HPDE6-E6E7 (cell line): ENCODE measurements around the gene DOHH.
"Not testable (repeated sequence)": the region's sequence is repeated elsewhere in the genome, so short reads cannot be mapped to it uniquely, and the experiment has no call there.

Experiments used
- DNase-seq: peaks from one replicate; pipeline ENCODE4 v3.0.0; 2011; ENCODE audit warnings: missing footprints; ENCODE audit errors: extremely low spot score

Gene DOHH

DNA sequence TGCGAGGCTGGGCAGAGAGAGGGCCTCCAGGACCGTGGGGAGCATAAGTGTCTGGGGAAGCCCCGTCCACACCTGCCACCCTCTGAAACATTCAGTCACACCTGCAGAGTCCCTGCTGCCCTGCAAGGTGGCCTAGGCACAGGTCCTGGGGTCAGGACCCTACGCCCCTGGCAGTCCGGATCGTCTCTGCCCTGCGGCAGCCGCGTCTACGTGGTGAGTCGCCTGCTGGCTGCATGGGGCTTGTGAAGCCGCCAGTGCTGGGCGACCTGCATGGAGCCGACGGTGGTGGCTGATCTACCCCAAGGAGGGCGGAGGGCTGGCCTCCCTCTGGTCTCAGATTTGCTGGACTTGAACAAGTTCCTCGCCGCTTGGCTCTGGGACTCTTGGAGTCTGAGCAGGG is 18.7 kb upstream of the DOHH start:
- DNase-seq = no peak

DNA sequence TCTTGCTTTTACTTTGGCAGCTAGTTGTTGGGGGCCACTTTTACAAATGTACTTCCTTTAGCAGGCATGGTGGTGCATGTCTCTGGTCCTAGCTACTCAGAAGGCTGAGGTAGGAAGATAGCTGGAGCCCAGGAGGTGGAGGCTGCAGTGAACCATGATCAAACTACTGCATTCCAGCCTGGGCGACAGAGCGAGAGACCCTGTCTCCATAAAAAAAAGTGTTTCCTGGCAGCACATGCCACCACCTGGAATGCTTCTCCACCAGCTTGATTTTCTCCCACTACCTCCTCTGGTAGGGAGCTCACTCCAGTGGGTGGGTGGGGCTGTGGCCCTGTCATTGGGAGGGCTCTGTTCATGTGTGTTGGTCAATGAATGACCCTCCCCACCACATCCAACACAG is 18.2 kb upstream of the DOHH start:
- DNase-seq = no peak

DNA sequence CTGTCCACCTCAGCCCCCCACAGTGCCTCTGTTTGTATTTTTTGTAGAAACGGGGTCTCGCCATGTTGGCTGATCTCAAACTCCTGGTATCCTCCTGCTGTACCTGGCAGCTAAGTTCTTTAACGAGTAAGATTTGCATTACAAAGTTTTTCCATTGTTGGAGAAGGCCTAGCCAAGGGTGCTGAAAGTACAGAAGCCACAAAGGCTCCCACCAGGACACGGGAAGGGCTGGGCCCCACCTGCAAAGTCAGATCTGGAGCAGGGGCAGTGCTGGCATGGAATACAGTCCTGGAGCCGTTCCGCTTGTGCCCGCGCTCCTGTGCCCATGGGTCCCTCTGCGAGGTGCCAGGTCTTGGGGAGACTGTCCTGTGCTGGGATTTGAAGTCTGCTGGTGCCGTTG is 17.8 kb upstream of the DOHH start:
- DNase-seq = no peak

DNA sequence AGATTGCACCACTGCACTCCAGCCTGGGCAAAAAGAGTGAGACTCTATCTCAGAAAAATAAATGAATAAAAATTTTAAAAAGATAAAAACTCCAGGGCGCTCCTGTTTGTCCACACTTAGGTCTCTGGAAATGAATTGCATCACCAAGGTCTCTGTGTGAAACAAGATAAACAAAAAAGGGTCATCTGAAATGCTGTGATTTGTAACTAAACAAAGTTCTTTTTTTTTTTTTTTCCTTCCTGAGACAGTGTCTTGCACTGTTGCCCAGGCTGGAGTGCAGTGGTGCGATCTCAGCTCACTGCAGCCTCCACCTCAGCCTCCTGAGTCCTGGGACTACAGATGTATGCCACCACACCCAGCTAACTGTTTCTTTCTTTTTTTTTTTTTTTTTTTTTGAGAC is 17.2 kb upstream of the DOHH start:
- DNase-seq = no peak

DNA sequence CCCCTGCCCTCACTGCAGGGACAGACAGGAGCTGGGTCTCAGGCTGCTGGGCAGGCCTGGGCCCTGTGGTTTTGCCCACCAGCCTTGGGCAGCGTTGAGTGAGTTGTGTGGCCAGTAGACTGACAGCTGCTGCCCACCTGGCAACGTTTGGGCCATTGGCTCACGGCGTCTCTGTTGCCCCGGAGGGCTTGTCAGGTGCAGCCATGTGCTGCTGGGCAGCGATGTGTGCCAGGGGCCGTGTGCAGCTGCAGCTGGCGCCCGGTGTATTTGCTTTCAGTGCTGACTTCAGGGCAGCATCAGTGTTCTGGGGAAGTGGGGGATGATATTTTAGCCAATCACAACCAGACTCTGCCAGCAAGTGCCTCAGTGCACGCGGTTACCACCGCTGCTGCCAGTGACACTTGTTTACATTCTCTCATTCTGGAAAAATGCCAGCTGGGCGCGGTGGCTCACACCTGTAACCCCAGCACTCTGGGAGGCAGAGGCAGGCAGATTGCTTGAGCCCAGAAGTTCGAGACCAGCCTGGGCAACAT is 16.3 kb upstream of the DOHH start:
- DNase-seq = no peak

DNA sequence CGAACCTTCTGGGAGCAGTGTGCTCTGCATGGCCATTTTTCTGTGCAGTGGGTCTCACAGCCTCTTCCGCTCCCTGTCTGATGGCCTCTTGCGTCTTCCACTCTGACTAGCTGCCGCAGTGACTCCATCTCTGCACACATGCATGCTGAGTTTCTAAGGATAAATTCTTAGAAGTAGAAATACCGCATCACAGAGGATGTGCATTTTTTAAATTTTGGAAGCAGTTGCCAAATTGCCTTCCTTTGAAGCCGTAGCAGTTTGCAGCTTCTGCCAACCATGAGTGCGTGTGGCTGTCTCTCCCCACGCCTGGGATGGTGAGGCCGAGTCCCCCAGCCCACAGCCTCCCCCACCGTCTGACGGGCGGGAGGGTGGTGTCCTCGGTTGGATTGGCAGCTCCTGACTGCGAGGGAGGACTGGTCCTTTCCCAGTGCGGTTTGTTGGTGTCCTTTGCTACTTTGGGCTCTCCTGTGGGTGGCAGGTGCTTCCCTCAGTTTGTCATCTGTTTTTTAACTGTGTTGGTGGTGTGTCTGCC is 15.5 kb upstream of the DOHH start:
- no peak for DNase-seq

DNA sequence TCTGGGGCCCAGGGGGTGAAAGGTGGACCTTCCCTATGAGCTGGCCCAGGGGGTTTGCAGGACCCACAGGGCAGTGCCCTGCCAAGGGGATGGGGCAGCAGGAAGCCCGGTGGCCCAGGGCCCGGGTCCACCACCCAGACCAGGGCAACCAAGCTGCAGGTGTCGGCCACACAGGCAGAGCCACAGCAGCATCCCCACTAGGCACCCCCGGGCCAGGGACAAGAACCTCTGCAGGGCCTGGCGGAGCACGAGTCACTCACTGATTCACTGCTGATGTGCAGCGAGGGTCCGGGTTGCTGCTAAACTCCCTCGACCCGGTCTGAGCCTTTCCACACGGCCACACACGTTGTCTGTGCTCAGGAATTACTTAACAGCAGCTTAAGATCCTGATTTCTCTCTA is 14.5 kb upstream of the DOHH start:
- no peak for DNase-seq

DNA sequence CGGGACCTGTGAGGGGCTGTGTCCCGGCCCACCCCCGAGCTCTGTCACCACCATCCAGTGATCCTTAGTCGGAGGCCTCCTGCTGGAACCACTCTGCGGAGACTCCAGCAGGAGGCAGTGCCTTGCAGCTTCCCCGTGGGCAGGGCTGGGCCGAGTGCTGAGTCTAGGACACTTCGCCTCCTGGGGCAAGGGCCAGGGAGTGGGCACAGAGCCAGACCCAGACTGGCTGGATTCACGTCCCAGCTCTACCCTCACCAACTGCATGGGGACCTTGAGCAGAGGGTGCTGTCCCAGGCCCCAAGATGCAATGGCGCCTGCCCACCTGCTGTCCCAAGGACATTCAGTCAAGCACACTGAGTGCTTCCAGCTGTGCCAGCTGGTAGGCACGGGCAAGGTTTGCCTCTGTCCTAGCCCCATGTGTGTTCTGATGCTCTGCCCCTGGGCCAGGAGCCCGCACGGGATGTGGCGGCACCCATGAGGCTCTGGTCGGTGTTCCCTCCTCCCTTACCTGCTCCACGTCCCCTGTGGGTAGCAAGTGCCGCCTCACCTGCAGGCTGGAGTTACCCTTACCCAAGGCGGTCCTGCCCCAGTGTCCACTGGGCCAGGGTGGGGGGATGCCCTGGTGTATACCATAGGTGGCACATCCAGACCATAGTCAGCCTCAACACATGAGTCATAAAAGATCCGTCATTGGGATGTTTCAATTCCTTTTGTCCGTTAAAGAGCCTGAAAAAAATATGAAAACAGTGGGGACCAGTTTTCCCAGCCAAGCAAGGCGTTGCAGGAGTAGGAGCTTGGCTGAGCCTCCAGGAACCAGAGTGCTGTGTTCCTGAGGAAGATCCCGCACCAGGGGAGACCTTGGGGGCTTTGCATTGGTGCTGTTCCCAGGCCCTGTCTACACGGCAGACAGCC is 13.0 kb upstream of the DOHH start:
- DNase-seq = no peak

DNA sequence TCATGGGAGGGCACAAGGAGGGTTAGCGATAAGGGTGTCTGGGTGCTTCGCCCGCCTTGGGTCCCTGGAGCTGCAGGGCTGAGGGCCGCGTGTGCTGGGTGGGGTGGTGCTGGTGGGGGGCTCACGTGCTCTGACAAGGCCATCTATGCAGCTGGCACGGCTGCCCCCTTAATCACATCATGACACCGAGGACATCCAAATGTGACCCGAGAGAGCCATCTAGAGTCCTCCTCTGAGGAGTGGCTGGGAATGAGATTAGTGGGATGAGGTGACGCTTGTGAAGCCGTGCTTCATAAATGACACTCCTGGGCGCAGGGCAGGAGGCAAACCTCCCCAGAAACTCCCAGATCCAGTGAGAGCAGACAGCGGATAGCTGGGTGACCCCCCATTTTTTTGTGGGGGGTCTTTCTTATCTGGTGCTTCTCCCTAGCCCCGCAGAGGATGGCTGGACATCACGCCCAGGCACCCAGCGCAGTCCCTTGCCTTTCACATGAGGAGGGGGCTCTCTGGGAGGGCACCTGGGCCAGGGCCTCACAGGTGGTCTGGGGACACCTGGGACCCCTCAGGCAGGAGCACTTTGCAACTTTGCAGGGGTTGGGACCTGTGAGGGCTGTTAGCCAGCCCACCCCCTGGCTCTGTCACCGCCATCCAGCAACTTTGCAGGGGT is 12.2 kb upstream of the DOHH start:
- no peak for DNase-seq

DNA sequence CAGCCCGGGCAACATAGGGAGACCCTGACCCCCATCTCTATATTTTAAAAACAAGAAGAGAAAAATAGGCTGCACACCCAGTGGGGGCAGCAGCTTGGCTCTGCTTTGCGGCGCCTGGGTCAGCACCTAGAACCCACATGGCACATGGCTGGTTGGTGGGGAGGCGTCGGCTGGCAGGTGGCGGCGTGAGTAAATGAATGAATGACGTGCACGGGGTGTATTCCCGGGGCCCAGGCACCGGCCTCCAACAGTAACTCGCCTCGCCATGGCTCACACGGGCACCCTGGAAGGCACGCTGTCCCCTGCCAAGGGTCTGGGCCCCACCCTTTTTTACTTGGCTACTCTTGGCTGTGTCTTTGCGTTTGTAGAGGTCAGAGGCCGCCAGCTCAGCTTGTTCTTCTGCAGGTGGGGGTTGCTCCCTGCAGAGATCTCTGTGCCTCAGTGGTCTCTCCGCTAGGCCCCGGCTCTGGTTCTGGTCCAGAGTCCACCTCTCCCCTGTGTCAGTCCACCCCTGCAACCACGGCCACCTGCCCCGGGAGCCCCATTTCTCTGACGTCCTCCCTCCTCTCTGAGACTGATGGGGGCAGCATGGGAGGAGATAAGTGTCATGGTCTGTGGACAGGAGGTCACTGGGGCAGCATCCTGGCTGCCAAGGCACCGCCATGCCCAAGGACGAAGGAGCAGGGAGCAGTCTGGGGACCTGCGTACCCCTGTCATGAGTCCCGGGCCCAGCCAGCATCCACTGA is 11.2 kb upstream of the DOHH start:
- DNase-seq = no peak

DNA sequence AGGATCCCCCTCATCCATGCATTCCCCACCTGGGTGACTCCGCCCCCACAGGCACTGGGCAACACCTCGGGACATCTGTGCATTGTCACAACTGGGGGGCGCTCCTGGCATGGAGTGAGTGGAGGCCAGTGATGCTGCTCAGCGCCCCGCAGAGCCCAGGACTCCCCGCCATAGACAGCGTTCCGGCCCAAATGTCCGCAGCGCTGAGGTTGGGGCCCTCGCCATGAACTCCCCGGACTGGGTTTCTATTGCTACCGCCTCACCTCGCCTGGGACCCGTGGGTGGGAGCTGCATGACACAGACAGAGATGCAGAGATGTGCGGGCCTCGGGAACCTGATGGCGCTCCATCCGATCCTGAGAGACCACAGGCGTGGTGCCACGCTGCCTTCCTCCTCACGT is 10.3 kb upstream of the DOHH start:
- DNase-seq = no peak

DNA sequence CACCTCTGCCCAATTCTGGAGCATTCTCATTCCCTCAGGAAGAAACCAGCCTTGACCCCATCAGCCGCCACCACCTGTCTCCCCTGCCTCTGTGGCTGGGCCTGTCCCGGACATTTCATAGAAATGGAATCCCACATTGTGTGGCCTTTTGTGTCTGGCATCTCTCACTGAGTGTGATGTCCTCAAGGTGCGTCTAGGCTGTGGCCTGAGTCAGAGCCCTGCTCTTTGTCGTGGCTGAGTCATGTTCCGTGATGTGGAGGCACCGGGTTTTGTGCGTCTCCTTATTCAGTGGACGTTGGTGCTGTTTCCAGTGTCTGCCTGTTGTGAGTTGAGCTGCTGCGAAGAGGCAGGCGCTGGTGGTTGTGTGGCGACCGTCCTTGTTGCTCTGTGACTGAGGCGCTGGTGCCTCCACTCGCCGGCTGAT is 9.1 kb upstream of the DOHH start:
- peak; percentile 79 for DNase-seq

DNA sequence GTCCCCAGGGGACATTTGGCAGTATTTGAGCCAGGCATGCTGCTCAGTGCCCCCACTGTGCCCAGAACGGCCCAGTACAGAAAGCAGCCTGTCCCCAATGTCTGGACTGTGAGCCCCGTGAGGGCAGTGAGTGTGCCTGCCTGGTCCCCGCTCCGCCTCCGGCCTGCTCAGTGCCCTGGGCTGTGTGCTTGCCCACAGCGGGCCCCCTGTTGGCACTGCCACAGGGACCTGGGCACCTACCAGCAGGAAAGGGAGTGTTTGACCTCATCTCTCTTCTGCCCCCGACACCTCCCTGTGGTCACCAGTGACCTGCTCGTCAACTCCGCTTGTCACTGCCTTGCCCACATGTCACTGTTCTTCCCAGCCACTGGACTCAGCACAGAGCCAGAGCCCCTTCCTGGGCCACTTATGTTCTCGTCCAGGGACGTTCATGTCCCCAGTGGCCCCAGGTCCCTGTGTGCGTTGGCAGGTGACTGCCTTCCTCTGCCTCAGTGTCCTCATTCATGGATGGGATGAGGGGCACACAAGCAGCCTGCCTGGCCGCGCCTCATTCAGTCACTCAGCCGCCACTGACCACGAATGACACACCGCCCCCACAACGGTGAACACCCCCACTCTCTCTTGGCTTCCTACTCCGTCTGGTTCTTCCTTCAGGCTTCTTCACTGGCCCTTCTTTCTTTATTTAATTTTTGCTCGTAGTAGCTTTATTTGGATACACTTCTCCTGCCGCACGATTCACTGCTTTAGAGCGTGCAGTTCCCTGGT is 8.5 kb upstream of the DOHH start:
- no peak for DNase-seq

DNA sequence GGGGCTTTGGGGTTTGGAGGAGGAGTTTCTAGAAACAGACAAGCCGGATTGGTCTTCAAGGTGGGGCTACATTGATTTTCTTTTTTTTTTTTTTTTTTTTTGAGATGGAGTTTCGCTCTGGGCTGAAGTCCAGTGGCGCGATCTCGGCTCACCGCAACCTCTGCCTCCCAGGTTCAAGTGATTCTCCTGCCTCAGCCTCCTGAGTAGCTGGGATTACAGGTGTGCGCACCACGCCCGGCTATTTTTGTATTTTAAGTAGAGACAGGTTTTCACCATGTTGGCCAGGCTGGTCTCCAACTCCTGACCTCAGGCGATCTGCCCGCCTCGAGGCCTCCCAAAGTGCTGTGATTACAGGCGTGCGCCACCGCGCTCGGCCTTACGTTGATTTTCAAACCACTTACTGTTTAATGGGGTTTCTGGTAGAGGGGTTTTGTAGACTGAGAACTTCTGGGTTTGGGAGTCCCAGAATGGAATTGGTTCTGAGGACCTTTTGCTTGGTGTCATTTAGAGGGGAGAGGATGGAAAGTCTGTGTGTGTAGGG is 7.7 kb upstream of the DOHH start:
- DNase-seq = not testable (repeated sequence)

DNA sequence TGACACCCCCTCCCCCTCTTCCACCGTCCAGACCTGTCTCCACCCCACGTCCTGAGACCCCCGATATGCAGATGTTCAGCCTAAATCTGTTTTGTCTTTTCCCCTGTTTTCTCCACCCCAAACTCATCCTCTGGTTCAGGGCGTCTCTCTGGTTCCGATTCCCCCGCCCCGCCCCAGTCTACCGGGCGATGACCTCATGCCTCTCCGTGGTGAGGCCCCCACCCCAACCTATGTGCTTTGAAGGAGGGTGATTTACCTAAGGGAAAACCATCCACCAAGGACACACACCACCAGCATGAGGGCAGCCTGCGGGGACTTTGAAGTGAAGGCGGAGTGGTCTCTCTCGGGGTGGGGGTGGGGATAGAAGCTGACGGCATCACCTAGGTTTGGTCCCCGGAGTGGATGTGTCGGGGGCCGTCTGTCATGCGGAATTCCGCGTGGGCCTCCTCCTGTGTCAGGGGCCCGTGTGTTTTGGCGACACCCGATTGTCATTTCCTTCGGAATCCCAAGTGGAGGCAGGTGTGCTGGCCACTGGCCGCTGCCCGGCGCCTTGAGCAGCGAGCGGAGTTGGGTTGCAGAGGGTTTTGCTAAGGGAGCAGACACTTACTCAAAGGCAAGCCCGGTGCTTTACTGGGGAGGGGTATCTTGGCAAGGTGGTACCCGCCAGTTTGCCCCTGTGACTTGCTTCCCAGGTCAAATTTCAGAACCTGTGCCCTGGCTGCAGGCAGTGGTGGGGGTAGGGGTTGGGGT is 7.1 kb upstream of the DOHH start:
- DNase-seq = no peak

DNA sequence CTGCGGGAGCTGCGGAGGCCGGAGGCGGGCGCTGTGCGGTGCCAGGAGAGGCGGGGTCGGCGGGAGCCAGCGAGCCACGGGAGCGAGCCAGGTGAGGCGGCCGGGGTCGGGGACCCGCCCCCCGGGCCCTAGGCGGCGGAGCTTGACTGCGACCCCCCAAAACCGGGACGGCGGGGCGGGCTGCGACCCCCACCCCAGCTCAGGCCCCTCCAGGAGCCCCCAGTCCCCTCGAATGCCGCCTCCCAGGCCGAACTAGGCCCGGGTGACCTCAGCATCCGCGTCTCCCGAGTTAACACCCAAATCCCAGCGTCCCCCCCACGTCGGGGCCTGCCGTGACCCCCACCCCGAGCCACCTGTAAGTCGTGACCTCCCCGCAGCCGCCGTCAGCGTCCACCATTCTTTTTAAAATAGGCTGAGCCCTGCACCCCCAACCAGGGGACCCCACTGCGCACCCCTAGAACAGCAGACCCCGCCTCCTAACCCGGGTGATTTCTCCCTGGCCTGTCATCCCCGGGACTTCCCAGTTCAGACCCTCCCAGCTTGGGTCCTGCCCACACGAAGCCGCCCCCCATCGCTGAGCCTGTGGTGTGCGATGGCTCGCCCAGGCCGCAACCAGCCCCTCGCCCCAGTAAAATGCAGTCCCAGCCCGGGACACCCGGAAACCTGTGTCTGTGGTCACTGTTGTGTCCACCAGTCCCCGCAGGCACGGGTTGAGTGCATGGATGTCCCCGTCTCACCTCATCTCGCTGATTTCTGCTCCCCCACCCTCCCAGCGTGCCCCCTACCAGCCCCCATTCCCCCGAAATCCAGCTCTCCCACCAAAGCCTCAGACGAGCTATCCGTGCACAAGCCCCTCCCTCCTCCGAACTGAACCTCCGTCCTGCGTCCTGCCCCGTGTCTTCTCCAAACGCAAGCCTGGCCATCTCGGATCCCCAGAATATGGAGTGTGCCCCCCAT is 6.2 kb upstream of the DOHH start:
- no peak for DNase-seq

DNA sequence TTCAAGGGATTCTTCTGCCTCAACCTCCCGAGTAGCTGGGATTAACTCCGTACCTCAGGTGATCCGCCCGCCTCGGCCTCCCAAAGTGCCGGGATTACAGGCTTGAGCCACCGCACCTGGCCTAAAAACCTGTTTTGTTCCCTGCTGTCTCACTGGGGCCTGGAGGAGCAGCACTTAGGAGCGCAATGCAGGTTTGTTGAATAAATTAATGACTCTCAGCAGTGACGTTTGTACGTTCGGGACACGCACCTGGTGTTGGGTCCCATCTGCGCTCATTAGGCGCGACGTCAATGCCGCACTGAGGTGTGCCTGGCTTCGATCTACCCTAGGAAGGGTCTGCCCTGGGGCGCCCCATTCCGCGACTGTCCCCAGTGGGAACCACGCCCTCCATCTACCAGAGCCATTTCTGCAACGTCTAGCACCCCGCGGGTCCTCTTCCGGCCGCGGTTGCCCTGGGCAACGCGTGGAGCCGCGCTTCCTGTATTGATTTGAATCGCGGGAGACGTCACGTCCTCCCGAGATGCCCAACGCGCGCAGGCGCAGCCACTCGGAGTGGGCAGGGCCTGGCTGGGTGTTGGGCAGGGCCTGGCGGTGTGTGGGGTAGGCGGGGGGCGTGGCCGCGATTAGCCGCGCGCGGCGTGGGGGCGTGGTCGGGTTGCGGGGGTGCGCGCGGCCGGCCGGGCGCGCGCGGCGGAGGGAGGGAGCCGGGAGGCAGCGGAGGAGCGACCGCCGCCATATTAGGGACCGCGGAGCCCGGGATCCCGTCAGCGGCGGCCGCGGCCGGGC is 5.3 kb upstream of the DOHH start, which contains the start of gene FZR1:
FZR1 (plus strand) TSS at position 714 of the 786 bp plus-strand sequence. CDS start 16,679 bp downstream, outside the sequence.
- peak; percentile 92 for DNase-seq

DNA sequence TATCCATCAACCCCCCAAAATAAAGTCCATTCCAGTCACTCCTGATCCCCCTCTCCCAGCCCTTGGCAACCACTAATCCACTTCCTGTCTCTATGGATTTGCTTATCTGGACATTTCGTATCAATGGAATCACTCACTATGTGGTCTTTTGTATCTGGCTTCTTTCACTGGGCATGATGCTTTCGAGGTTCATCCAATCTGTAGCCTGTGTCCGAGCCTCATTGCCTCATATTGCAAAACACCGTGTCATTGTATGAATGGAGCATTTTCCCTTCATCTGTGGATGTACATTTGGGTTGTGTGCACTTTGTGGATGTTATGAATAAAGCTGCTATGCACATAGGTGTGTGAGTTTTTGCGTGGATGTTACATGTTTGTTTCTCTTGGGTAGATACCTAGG is 4.3 kb upstream of the DOHH start:
- DNase-seq = no peak
